GM23248 (cell line): Measurements from ENCODE around the gene CHST3. TPM values are rescaled to one million over a fixed set of nuclear protein-coding genes. Genes with fewer than 3 reads are reported as not detected.

Source experiments
- DNase-seq: peaks from one replicate; pipeline ENCODE4 v3.0.0-alpha.2; 2015
- H2AFZ ChIP-seq: fragments of 200-600 bp; sonication (generic); 2 replicates; pipeline ENCODE4 v1.6.1; 2016; ENCODE audit warnings: antibody characterized with exemption
- H3F3A ChIP-seq: fragments of 200-600 bp; sonication (generic); 2 replicates; pipeline ENCODE4 v1.6.1; 2016; ENCODE audit warnings: mild to moderate bottlenecking, antibody characterized with exemption, mixed run types; ENCODE audit not compliant: insufficient read depth
- H3K27ac ChIP-seq: fragments of 200-600 bp; sonication (generic); 2 replicates; pipeline ENCODE4 v1.5.1; 2016; ENCODE audit warnings: mild to moderate bottlenecking
- H3K27me3 ChIP-seq: fragments of 200-600 bp; sonication (generic); replicated peaks from 2 replicates; pipeline ENCODE4 v1.6.1; 2016; ENCODE audit warnings: mild to moderate bottlenecking; ENCODE audit not compliant: insufficient read depth
- H3K36me3 ChIP-seq: fragments of 200-600 bp; sonication (generic); 2 replicates; pipeline ENCODE4 v1.6.1; 2016; ENCODE audit warnings: low read depth, mild to moderate bottlenecking
- H3K4me1 ChIP-seq: fragments of 200-600 bp; sonication (generic); 2 replicates; pipeline ENCODE4 v1.6.1; 2016; ENCODE audit warnings: mild to moderate bottlenecking; ENCODE audit not compliant: insufficient read depth
- H3K4me2 ChIP-seq: fragments of 200-600 bp; sonication (generic); one replicate; pipeline ENCODE4 v1.6.1; 2016; ENCODE audit warnings: mild to moderate bottlenecking; ENCODE audit not compliant: unreplicated experiment
- H3K4me3 ChIP-seq: fragments of 200-600 bp; sonication (generic); 2 replicates; pipeline ENCODE4 v1.5.1; 2016; ENCODE audit warnings: mild to moderate bottlenecking
- H3K79me2 ChIP-seq: fragments of 200-600 bp; sonication (generic); 2 replicates; pipeline ENCODE4 v1.6.1; 2016; ENCODE audit warnings: mild to moderate bottlenecking; ENCODE audit not compliant: insufficient read depth
- H3K9ac ChIP-seq: fragments of 200-600 bp; sonication (generic); 2 replicates; pipeline ENCODE4 v1.6.1; 2016; ENCODE audit warnings: mild to moderate bottlenecking
- H3K9me2 ChIP-seq: fragments of 200-600 bp; sonication (generic); 2 replicates; pipeline ENCODE4 v1.6.1; 2016; ENCODE audit warnings: mixed run types, mild to moderate bottlenecking, moderate library complexity; ENCODE audit not compliant: insufficient read depth
- H3K9me3 ChIP-seq: fragments of 200-600 bp; sonication (generic); one replicate; pipeline ENCODE4 v1.6.1; 2017; ENCODE audit warnings: low read depth
- H4K20me1 ChIP-seq: fragments of 200-600 bp; sonication (generic); 2 replicates; pipeline ENCODE4 v1.6.0; 2016; ENCODE audit not compliant: insufficient read depth
- EZH2 ChIP-seq: fragments of 200-600 bp; sonication (generic); IDR thresholded peaks from 2 replicates; pipeline ENCODE4 v1.6.1; 2018; ENCODE audit warnings: antibody characterized with exemption, mild to moderate bottlenecking; ENCODE audit not compliant: insufficient read depth, poor library complexity, severe bottlenecking
- EZH2phosphoT487 ChIP-seq: fragments of 200-600 bp; sonication (generic); IDR thresholded peaks from 2 replicates; pipeline ENCODE4 v1.6.1; 2018; ENCODE audit warnings: antibody characterized with exemption, moderate library complexity, mild to moderate bottlenecking, low read depth; ENCODE audit not compliant: insufficient read depth
- WGBS, 2 experiments: methylation state at CpG; one replicate each; pipeline ENCODE4 v1.1.6; 2015 to 2017; ENCODE audit warnings: low lambda C conversion rate in 2 of 2, low coverage in 1 of 2; ENCODE audit errors: missing lambda C conversion rate in 2 of 2; 5-methylcytosine and 5-hydroxymethylcytosine counted together
- in situ Hi-C: fragments of 300-500 bp; cut with MboI; formaldehyde crosslinking; loops from 2 replicates; pipeline ENCODE4 v1.15.0; 2020
- polyA plus RNA-seq: library from polyadenylated mRNA; unstranded; fragments of >200 nt; fragmentation: Nextera tagmentation; extraction: Ambion mirVana; gene quantifications from 2 replicates; pipeline ENCODE4 v1.2.1, GENCODE V29; 2016
- total RNA-seq: library from RNA; depleted of rRNA; stranded (reverse); fragments of >200 nt; shearing (Covaris generic); gene quantifications from 2 replicates; pipeline ENCODE4 v1.2.3, GENCODE V29; 2014

The CHST3 gene
- total and polyA plus RNA-seq, 2 experiments from 2014 or later, result 10.7 to 42.2 TPM

DNA sequence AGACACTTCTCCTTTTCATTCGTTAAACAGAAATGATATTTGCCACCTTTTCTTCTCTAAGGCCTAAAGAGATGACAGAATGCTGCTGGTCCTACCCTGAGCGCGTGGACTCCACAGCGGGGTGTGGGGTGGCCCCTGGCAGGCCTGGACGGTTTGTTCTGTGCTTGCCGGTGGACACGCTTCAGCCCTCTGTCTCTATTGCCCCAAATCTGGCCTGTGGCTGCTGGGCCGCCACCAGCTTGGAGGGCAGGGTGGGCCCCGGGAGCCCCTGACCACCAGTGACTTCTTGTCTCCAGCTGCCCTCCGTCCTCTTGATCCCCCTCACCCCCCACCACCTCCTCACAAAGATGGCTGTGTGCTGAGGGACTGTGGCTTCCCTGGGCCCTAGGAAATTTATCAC, 5.7 kb downstream of the CHST3 start:
- Histone ChIP-seq H2AFZ (no peak overlapping the region), H3K4me1 (peaks cover 65% of the 10 kb centered on the region), H3K27me3 (no peaks in the 10 kb centered on the region), H4K20me1 (peaks cover 5% of the 10 kb centered on the region; the same call in 1 of the 2 replicates), H3F3A (peaks cover 42% of the 10 kb centered on the region), H3K79me2 (peaks cover 94% of the 10 kb centered on the region), H3K4me2 (no peak overlapping the region), H3K4me3 (no peak overlapping the region), H3K36me3 (no peaks in the 10 kb centered on the region), H3K9me3 (no peaks in the 10 kb centered on the region), H3K9me2 (no peaks in the 10 kb centered on the region), H3K27ac (peak overlapping the region; percentile 34; the same call in 1 of the 2 replicates), H3K9ac (no peak overlapping the region)
- no peak for DNase-seq
- 87% methylated on average over 8 to 10 of the region's 10 CpGs for WGBS, 2 experiments
- in situ Hi-C loops, result no loop called here
- TF ChIP-seq EZH2, result no peak
- no peak for TF ChIP-seq EZH2phosphoT487

DNA sequence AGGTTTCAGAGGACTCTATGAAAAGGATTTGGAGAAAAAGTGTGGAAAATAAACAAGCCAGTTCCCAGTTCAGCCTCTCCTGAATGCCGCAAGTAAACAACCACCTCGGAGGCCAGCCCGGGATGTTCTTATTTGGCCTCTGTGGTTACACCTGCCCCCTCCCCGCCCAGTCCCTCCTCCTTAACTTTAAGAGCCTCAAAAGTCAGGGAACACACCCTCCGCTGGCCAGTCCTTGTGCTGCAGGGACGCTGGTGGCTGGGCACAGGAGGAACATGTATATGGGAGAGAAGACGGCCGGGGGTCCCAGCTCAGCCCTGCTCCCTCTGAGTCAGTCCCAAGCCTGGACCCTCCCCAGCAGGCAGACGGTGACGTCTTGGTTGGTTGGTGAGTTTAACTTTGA, 6.1 kb downstream of the CHST3 start:
- peak; percentile 38 for DNase-seq
- Histone ChIP-seq H3K9ac (0 out of 2 replicates have a peak overlapping the region, but pooled peaks have one; percentile 43), H3K27ac (peak overlapping the region; percentile 34), H3K27me3 (no peaks in the 10 kb centered on the region), H3K4me3 (no peak overlapping the region), H3K4me2 (no peak overlapping the region), H3F3A (peaks cover 46% of the 10 kb centered on the region), H3K79me2 (peaks cover 90% of the 10 kb centered on the region), H3K9me3 (no peaks in the 10 kb centered on the region), H2AFZ (no peak overlapping the region), H4K20me1 (peaks cover 5% of the 10 kb centered on the region; the same call in 1 of the 2 replicates), H3K4me1 (peaks cover 69% of the 10 kb centered on the region), H3K36me3 (no peaks in the 10 kb centered on the region), H3K9me2 (no peaks in the 10 kb centered on the region)
- in situ Hi-C loops, result no loop called here
- TF ChIP-seq EZH2 (no peak), EZH2phosphoT487 (no peak)
- WGBS, 2 experiments, result 69 to 72% methylated on average over 10 of the region's 10 CpGs

GRCh38 chr10:71970869-71971268, 6.7 kb downstream of the CHST3 start:
- no peak overlapping the region for H3K4me3 ChIP-seq
- peaks cover 74% of the 10 kb centered on the region for H3K4me1 ChIP-seq
- H3K79me2 ChIP-seq, result peaks cover 85% of the 10 kb centered on the region
- DNase-seq, result peak; percentile 65
- in situ Hi-C loops, result no loop called here
- peaks cover 46% of the 10 kb centered on the region for H3F3A ChIP-seq
- no peaks in the 10 kb centered on the region for H3K9me2 ChIP-seq
- peak overlapping the region; percentile 45 for H3K4me2 ChIP-seq
- peak overlapping the region; percentile 43; the same call in 1 of the 2 replicates for H3K9ac ChIP-seq
- no peak overlapping the region for H2AFZ ChIP-seq
- 24 to 34% methylated on average over 4 of the region's 4 CpGs for WGBS, 2 experiments
- peaks cover 5% of the 10 kb centered on the region; the same call in 1 of the 2 replicates for H4K20me1 ChIP-seq
- H3K27me3 ChIP-seq, result no peaks in the 10 kb centered on the region
- H3K27ac ChIP-seq, result peak overlapping the region; percentile 34
- no peaks in the 10 kb centered on the region for H3K9me3 ChIP-seq
- TF ChIP-seq EZH2phosphoT487 (no peak), EZH2 (no peak)
- no peaks in the 10 kb centered on the region for H3K36me3 ChIP-seq

GRCh38 chr10:71971311-71971731, 7.1 kb downstream of the CHST3 start:
- Histone ChIP-seq H3K4me3 (no peak overlapping the region), H3K9ac (peak overlapping the region; percentile 43; the same call in 1 of the 2 replicates), H3K9me2 (no peaks in the 10 kb centered on the region), H3K4me1 (peaks cover 78% of the 10 kb centered on the region), H3K79me2 (peaks cover 80% of the 10 kb centered on the region), H3K9me3 (no peaks in the 10 kb centered on the region), H3K4me2 (no peak overlapping the region), H3K27ac (peak overlapping the region; percentile 34), H4K20me1 (peaks cover 5% of the 10 kb centered on the region; the same call in 1 of the 2 replicates), H3K36me3 (no peaks in the 10 kb centered on the region), H3K27me3 (no peaks in the 10 kb centered on the region), H3F3A (peaks cover 47% of the 10 kb centered on the region), H2AFZ (no peak overlapping the region)
- TF ChIP-seq EZH2 (no peak), EZH2phosphoT487 (no peak)
- in situ Hi-C loops, result no loop called here
- DNase-seq, result no peak
- WGBS, 2 experiments, result 55 to 63% methylated on average over 13 of the region's 13 CpGs
